Measurements from ENCODE around the gene MBD4. TPM values are rescaled to one million over a fixed set of nuclear protein-coding genes. Genes with fewer than 3 reads are reported as not detected.
"Not testable (repeated sequence)": the region's sequence is repeated elsewhere in the genome, so short reads cannot be mapped to it uniquely, and the experiment has no call there.

The MBD4 gene
- total RNA-seq, 2 experiments from 2014 or later = 47.1 to 47.4 TPM

DNA sequence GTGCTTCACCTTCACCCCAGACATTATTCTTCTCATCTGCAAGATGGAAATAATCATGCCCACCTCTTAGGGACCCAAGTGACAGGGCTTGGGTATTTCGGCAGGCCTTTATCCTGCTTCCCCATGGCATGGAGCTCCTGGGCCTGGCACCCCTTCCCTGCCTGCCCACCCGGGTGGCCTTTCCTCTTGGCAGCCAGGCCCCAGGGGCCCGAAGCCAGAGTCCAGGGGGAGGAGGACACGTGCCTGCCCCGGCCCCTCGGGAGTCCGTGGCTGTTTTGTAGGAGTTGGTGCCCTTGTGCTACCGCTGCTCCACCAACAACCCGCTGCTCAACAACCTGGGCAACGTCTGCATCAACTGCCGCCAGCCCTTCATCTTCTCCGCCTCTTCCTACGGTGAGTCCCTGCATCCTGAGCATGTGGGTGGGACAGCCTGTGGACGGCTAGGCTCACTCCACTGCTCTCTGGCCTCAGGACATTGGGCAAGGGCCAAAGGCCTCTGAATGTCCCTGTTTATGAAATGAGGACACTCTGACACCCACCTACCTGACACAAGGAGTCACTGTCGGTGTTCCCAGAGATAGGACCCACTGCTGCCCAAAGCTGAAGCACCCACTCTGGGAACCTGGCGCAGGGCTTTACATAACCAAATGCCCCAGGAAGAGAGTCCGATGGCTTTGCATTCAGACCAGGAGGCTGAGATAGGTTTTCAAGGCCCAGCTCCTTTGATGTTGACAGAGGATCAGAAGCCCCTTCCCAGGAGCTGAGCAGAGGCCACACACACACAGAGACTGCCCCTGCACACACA lies 45.8 kb downstream of the MBD4 start:
- not testable (repeated sequence) for H3K27ac Mint-ChIP-seq, H3K4me3 Mint-ChIP-seq

DNA sequence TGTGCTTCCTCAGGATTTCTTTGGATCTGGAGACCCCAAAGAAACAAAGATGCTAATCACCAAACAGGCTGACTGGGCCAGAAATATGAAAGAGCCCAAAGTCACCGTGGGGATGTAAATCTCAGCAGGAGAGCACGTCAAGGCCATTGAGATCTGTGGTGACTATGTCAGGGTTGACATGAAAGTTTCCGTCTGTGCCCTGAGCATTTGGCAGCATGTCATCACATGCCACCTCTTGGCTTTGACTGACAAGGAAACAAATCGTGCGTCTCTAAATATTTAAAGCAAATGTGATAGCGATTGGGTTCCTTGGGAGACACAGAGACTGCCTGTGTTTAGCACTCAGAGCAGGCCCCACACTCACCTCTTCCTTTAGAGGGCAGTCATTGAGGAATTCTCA lies 46.5 kb downstream of the MBD4 start:
- Mint-ChIP-seq H3K9me3 (no peaks in the 10 kb centered on the region), H3K4me3 (no peak overlapping the region), H3K36me3 (ENCODE audit: low read depth) (peaks cover 61% of the 10 kb centered on the region), H3K27ac (no peak overlapping the region), H3K27me3 (no peaks in the 10 kb centered on the region), H3K4me1 (peaks cover 25% of the 10 kb centered on the region)
- POLR2A ChIA-PET = no interaction called here
- DNase-seq = no peak
- CTCF ChIA-PET = no interaction called here

More for the DNA sequence above, 45.8 kb downstream of the MBD4 start:
- H3K9me3 Mint-ChIP-seq, CTCF ChIA-PET, POLR2A ChIA-PET, DNase-seq, H3K27me3 Mint-ChIP-seq: not testable (repeated sequence)
- peaks cover 31% of the 10 kb centered on the region for H3K4me1 Mint-ChIP-seq
- peaks cover 58% of the 10 kb centered on the region for H3K36me3 Mint-ChIP-seq (ENCODE audit: low read depth)

- POLR2A ChIA-PET, DNase-seq, H3K4me3 Mint-ChIP-seq, H3K27ac Mint-ChIP-seq, CTCF ChIA-PET, H3K9me3 Mint-ChIP-seq, H3K27me3 Mint-ChIP-seq: not testable (repeated sequence)
- H3K4me1 Mint-ChIP-seq = peaks cover 16% of the 10 kb centered on the region
- H3K36me3 Mint-ChIP-seq (ENCODE audit: low read depth) = peaks cover 66% of the 10 kb centered on the region
Measured at GRCh38 chr3:129392106-129392887, 47.5 kb downstream of the MBD4 start.

GRCh38 chr3:129391583-129391982 lies 48.2 kb downstream of the MBD4 start:
- H3K27me3 Mint-ChIP-seq, H3K9me3 Mint-ChIP-seq, CTCF ChIA-PET, H3K27ac Mint-ChIP-seq, H3K4me1 Mint-ChIP-seq, H3K4me3 Mint-ChIP-seq, DNase-seq: not testable (repeated sequence)
- POLR2A ChIA-PET = interaction anchor here (1.1 to 1.4 kb wide), 2 partner anchors 8 to 76 kb away, joined by 3 read pairs; a partner anchor contains a TSS
- peaks cover 67% of the 10 kb centered on the region for H3K36me3 Mint-ChIP-seq (ENCODE audit: low read depth)

DNA sequence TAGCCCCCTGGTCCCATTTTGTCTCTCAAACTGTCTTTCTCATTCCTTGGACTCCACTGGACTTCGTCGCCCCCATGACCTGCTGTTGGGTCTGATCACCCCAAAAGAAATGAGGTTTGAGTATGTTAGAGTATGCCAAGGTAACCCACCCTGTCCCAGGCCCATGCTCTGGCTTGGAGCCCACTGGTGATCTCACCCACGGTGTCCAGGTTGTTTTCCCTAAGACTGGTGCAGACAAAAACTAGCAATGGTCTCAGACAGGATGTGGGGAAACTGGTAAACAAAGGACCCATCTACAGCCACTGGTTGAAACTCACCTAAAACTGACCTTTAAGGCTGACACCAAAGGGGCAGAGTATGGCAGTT lies 50.2 kb downstream of the MBD4 start:
- H3K4me1 Mint-ChIP-seq = no peaks in the 10 kb centered on the region
- H3K9me3 Mint-ChIP-seq = no peaks in the 10 kb centered on the region
- POLR2A ChIA-PET = no interaction called here
- no peak overlapping the region for H3K27ac Mint-ChIP-seq
- H3K36me3 Mint-ChIP-seq (ENCODE audit: low read depth) = peaks cover 51% of the 10 kb centered on the region
- CTCF ChIA-PET = interaction anchor here (1.2 kb wide), 1 partner anchor 10 kb away, joined by 4 read pairs; no protein-coding TSS in a partner anchor
- H3K27me3 Mint-ChIP-seq = no peaks in the 10 kb centered on the region
- DNase-seq = no peak
- no peak overlapping the region for H3K4me3 Mint-ChIP-seq

DNA sequence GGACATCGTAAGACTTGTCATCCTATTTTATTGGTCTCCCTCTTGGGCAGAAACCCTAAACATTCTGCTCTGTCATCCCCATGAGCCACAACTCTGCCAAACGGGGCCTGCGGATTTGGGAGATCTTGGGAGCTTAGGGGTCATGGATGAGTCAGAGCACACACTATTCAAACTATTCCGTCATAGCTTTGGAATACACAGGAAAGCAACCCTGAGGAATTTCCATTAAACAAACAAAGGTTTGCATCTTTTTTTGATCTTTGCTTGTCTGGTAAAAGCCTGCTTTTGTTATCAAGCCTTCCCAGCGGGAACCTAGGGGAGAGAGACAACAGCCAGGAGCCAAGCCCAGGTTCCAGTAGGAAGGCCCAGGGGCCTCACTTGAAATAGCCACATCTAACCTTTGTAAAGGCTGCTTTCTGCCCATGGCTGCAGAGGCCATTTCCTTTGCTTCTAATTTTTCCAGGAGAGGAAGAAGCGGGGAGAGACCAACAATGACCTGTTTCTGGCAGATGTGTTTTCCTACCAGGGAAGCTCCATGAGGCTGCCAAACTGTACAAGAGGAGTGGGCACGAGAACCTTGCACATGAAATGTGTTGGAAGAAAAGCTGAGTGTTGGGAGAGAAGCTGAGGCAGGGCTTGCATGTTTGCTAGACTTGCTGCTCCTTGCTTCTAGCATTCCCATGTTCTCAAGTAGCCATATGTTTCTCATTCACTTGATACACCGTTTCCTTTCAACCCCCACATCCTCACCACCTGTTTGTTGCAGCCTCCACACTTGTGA lies 50.8 kb downstream of the MBD4 start:
- H3K4me1 Mint-ChIP-seq, H3K27me3 Mint-ChIP-seq, H3K27ac Mint-ChIP-seq, DNase-seq, POLR2A ChIA-PET, CTCF ChIA-PET, H3K9me3 Mint-ChIP-seq, H3K4me3 Mint-ChIP-seq: not testable (repeated sequence)
- H3K36me3 Mint-ChIP-seq (ENCODE audit: low read depth) = peaks cover 50% of the 10 kb centered on the region

DNA sequence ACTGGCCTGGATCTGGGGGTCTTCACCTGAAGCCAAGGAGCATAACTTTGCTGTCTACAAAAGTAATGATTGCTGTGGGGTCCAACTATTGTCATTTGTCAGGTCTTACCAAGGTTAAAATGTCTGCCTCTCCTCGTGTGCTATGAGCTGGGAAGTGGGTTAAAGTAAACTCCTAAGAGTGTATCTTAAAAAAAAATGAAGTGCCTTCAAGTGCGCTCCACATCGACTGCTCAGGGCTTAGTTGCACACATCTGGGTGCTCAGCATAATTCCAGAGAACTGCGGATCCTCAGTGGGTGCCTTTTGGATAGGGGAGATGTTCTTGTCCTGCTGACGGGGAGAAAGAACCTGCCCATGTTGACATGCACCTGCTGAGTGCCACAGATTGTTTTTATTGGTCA lies 52.3 kb downstream of the MBD4 start:
- no peak overlapping the region for H3K27ac Mint-ChIP-seq
- ChIA-PET POLR2A (no interaction called here), CTCF (interaction anchor here (1.4 kb wide), 1 partner anchor 12 kb away, joined by 5 read pairs; no protein-coding TSS in a partner anchor)
- H3K4me1 Mint-ChIP-seq = no peaks in the 10 kb centered on the region
- H3K36me3 Mint-ChIP-seq (ENCODE audit: low read depth) = peaks cover 41% of the 10 kb centered on the region
- H3K27me3 Mint-ChIP-seq = no peaks in the 10 kb centered on the region
- H3K9me3 Mint-ChIP-seq = no peaks in the 10 kb centered on the region
- no peak overlapping the region for H3K4me3 Mint-ChIP-seq
- DNase-seq = no peak

DNA sequence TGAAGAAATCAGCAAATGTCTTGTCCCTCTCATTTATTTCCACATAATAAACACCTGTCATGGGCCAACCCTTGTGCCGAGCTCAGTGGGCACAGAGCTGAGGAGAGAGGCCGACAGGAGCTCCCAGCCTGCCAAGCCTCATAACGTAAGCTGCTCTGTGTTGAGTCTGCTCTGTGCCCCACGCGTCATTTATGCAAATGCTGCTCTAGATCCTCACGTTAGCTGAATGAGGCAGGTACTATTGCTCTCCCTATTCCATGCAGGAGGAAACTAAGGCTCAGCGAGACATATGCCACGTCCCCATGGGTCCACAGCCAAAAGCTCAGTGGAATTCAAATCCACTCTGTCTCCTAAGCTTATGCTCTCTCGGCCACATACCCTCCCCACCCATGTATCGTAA lies 52.8 kb downstream of the MBD4 start:
- ChIA-PET POLR2A (interaction anchor here (1.5 kb wide), 1 partner anchor 53 kb away, joined by 3 read pairs; the partner anchor contains the start of genes IFT122 and MBD4), CTCF (interaction anchor here (1.4 kb wide), 1 partner anchor 13 kb away, joined by 5 read pairs; no protein-coding TSS in a partner anchor)
- H3K27me3 Mint-ChIP-seq = no peaks in the 10 kb centered on the region
- peaks cover 38% of the 10 kb centered on the region for H3K36me3 Mint-ChIP-seq (ENCODE audit: low read depth)
- H3K27ac Mint-ChIP-seq = no peak overlapping the region
- no peaks in the 10 kb centered on the region for H3K4me1 Mint-ChIP-seq
- no peak for DNase-seq
- no peak overlapping the region for H3K4me3 Mint-ChIP-seq
- H3K9me3 Mint-ChIP-seq = no peaks in the 10 kb centered on the region

DNA sequence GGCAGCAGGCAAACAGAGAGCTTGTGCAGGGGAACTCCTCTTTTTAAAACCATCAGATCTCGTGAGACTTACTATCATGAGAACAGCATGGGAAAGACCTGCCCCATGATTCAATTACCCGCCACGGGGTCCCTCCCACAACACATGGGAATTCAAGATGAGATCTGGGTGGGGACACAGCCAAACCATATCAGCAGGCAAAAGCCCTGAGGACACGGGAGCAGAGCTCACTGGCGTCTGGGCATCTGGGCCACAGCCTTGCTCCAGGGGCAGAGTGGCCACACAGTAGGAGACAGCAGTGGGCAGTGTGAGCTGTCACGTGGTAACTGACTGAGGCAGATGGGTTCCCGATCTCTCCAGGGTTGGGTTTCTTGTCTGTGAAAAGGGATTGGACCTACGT lies 54.2 kb downstream of the MBD4 start:
- DNase-seq, H3K4me1 Mint-ChIP-seq, H3K27me3 Mint-ChIP-seq, H3K9me3 Mint-ChIP-seq, POLR2A ChIA-PET, CTCF ChIA-PET, H3K4me3 Mint-ChIP-seq, H3K27ac Mint-ChIP-seq: not testable (repeated sequence)
- H3K36me3 Mint-ChIP-seq (ENCODE audit: low read depth) = peaks cover 27% of the 10 kb centered on the region

DNA sequence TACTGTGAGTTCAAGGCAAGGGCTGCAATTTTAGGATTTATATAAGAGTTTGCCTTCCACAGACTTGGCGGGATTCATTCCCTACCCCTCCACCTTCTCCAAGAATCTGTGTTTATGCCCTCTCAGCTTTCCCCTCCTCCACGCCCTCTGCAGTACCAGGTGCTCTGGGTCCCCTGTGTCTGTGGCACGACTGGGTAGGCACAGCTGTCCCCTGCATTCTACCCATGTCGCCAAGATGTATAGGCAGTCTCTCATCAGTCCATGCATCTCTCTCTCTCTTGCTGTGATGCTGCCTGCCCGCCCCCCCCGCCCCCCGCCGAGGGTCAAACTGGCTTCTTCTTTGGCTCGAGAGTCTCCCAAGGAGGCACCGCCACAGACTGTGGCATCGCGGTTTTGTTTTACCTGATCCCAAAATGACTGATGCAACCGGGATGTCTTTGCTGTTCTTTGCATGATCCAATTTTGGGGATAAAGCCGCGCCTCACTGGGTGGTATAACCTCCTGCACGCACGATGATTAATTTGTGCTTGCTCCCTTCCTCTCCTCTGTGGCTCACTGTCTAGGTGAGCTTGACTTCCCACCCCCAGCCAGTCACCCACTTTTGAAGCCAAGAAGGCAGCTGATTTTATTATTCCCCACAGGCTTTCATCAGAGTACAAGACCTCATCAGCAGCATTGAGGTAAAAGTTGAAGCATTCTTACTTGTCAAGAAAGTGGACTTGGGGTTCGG lies 55.0 kb downstream of the MBD4 start:
- H3K4me1 Mint-ChIP-seq = no peaks in the 10 kb centered on the region
- H3K27ac Mint-ChIP-seq = no peak overlapping the region
- H3K36me3 Mint-ChIP-seq (ENCODE audit: low read depth) = peaks cover 30% of the 10 kb centered on the region
- no peak for DNase-seq
- H3K9me3 Mint-ChIP-seq = no peaks in the 10 kb centered on the region
- ChIA-PET POLR2A (no interaction called here), CTCF (interaction anchor here (2.2 kb wide), 1 partner anchor 15 kb away, joined by 9 read pairs; no protein-coding TSS in a partner anchor)
- H3K27me3 Mint-ChIP-seq = no peaks in the 10 kb centered on the region
- no peak overlapping the region for H3K4me3 Mint-ChIP-seq

- POLR2A ChIA-PET, DNase-seq, H3K9me3 Mint-ChIP-seq, H3K27ac Mint-ChIP-seq, H3K4me1 Mint-ChIP-seq, H3K4me3 Mint-ChIP-seq, H3K27me3 Mint-ChIP-seq: not testable (repeated sequence)
- H3K36me3 Mint-ChIP-seq (ENCODE audit: low read depth) = peaks cover 25% of the 10 kb centered on the region
- CTCF ChIA-PET = interaction anchor here (1.2 to 2.2 kb wide), 5 partner anchors 11 to 445 kb away, joined by 3 to 9 read pairs (median 4); a partner anchor contains a TSS
Measured at GRCh38 chr3:129384103-129384502, 55.6 kb downstream of the MBD4 start.

DNA sequence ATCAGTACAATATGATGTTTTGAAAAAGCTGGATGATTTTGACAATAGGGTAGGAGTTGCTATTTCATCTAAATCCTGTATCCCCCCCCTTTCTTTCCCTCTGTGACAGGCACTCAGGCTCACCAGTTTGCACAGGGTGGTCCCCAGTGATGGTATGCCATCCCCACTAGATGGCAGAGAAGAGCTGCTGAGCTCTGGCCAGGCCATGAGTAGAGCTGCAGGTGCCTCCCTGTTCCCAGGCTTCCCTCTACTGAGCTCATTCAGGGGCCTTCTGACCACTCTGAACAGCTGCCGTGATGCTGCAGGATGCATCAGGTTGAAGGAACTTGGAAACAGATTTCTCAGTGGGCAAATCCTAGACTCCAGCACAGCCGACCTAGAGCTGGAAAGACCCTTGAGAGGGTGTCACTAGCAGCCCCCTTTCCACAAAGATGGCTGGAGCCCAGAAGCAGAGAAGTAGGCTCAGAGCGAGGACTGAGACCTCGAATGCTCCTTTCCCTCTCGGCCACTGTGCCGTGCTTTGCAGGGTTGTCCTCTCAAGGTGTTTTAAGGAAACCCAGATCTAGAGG lies 56.4 kb downstream of the MBD4 start:
- ChIA-PET POLR2A (no interaction called here), CTCF (interaction anchor here (0.7 to 2.2 kb wide), 18 partner anchors 10 to 446 kb away, joined by 3 to 9 read pairs (median 4); partner anchors contain the start of genes IFT122 and MBD4)
- Mint-ChIP-seq H3K9me3 (no peaks in the 10 kb centered on the region), H3K36me3 (ENCODE audit: low read depth) (peaks cover 21% of the 10 kb centered on the region), H3K4me1 (no peaks in the 10 kb centered on the region), H3K27ac (no peak overlapping the region), H3K27me3 (no peaks in the 10 kb centered on the region), H3K4me3 (no peak overlapping the region)
- peak; percentile 48 for DNase-seq
